ENCODE results near the gene RIT2. TPM values are rescaled to one million over a fixed set of nuclear protein-coding genes. Genes with fewer than 3 reads are reported as not detected.

RIT2 gene
- total and polyA plus RNA-seq, 9 donors, result not detected

DNA sequence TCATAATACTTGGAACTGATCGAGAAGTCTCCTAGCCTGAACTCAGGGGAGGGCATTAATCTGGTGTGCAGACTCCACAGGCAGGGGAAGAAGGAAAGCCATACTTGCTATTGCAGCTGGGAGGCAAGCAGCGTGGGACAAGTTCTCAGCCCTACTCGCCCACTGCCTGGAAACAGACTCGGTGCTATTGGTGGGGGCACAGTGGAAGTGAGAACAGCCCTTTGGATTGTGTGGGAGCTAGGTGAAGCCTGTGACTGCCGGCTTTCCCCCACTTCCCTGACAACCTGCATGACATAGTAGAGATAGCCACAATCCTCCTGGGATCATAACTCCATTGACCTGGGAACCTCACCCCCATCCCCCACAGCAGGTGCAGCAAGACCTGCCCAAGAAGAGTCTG, 301.3 kb downstream of the RIT2 start:
- no peaks in the 10 kb centered on the region for H3K36me3 ChIP-seq
- TF ChIP-seq EP300 (IDR thresholded peaks at IDR 0.05) (no peak), POLR2A (IDR thresholded peaks at IDR 0.05) (no peak)
- TF ChIP-seq, protein P1, sequence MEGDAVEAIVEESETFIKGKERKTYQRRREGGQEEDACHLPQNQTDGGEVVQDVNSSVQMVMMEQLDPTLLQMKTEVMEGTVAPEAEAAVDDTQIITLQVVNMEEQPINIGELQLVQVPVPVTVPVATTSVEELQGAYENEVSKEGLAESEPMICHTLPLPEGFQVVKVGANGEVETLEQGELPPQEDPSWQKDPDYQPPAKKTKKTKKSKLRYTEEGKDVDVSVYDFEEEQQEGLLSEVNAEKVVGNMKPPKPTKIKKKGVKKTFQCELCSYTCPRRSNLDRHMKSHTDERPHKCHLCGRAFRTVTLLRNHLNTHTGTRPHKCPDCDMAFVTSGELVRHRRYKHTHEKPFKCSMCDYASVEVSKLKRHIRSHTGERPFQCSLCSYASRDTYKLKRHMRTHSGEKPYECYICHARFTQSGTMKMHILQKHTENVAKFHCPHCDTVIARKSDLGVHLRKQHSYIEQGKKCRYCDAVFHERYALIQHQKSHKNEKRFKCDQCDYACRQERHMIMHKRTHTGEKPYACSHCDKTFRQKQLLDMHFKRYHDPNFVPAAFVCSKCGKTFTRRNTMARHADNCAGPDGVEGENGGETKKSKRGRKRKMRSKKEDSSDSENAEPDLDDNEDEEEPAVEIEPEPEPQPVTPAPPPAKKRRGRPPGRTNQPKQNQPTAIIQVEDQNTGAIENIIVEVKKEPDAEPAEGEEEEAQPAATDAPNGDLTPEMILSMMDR (IDR thresholded peaks at IDR 0.05), result no peak
- H3K27ac ChIP-seq, result no peak overlapping the region
- H3K9me3 ChIP-seq, result no peaks in the 10 kb centered on the region
- no peak overlapping the region for H3K4me3 ChIP-seq
- intact Hi-C loops (cut with DNase I), result no loop called here
- no peaks in the 10 kb centered on the region for H3K4me1 ChIP-seq (ENCODE audit: insufficient read depth)
- H3K27me3 ChIP-seq, result no peaks in the 10 kb centered on the region
- no peak for DNase-seq
- 91 to 93% (median 92%) methylated on average over 5 of the region's 5 CpGs for WGBS, 3 donors

DNA sequence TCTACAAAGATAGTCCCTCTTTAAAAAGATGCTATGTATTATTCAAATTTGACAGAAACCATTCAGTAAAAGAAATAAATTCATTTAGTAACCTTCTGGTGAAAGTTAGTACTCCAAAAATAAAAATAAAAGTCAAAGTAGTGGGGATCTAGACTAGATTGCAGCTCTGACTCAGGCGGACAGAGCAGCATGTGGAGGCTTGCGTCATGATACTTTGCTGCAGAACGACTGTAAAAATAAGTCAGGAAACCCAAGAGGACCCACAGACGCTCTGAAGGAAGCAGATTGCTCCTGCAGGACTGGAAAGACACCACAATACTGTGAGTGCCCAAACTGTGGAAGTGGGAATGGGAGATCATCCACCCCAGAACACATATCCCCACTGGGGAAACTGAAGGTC, 301.9 kb downstream of the RIT2 start:
- intact Hi-C loops (cut with DNase I), result no loop called here
- H3K36me3 ChIP-seq, result no peaks in the 10 kb centered on the region
- TF ChIP-seq, protein P1 (IDR thresholded peaks at IDR 0.05), result no peak
- no peak for TF ChIP-seq POLR2A (IDR thresholded peaks at IDR 0.05)
- TF ChIP-seq EP300 (IDR thresholded peaks at IDR 0.05), result no peak

DNA sequence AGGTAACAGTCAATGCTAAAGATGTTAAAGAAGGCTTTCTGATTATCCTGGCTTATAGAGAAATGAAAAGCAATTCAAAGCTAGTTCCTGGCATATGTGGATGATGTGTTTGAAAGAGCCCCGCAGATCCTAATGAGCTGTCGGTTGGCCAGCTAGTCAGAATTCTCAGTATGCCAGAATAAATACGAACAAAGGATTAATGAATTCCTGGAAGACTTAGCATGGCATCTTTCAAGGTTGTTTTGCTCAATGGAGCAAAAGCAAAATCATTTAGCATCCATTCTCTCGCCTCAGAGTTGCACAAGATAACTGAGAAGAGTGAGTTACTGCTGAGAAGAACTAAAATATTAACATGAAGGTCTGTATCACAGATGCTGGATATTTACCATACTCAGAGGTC, 307.6 kb downstream of the RIT2 start:
- Histone ChIP-seq H3K9me3 (no peaks in the 10 kb centered on the region), H3K27me3 (no peaks in the 10 kb centered on the region), H3K4me3 (no peak overlapping the region), H3K27ac (no peak overlapping the region), H3K36me3 (no peaks in the 10 kb centered on the region), H3K4me1 (ENCODE audit: insufficient read depth) (no peaks in the 10 kb centered on the region)
- DNase-seq, result no peak
- 49 to 72% (median 50%) methylated on average over 4 of the region's 4 CpGs for WGBS, 3 donors
- intact Hi-C loops (cut with DNase I), result no loop called here
- TF ChIP-seq EP300 (IDR thresholded peaks at IDR 0.05), result no peak
- TF ChIP-seq, protein P1 (IDR thresholded peaks at IDR 0.05), result no peak
- no peak for TF ChIP-seq POLR2A (IDR thresholded peaks at IDR 0.05)

More for the DNA sequence above, 301.9 kb downstream of the RIT2 start:
- H3K27me3 ChIP-seq, result no peaks in the 10 kb centered on the region
- H3K4me3 ChIP-seq, result no peak overlapping the region
- H3K9me3 ChIP-seq, result no peaks in the 10 kb centered on the region
- 81 to 89% (median 84%) methylated on average over 4 of the region's 4 CpGs for WGBS, 3 donors
- H3K27ac ChIP-seq, result no peak overlapping the region
- DNase-seq, result no peak
- no peaks in the 10 kb centered on the region for H3K4me1 ChIP-seq (ENCODE audit: insufficient read depth)

DNA sequence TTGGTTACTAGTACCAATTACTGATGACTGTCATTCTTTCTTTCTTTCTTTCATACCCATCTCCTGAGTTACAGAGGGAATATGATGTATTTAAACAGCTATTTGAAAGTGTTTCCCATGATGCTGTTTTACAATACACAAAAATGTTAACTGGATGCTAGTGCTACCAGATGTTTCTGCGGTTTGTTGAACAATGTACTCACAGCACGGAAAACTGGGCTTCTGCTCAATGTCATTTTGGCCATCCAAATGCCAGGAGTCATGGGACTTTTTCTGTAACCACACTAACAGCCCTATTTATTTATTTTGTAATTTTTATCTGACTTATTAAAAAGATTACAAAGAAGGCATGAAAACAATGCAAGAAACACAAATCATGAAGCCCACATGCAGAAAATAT, 313.8 kb downstream of the RIT2 start:
- Histone ChIP-seq H3K36me3 (no peaks in the 10 kb centered on the region), H3K4me1 (ENCODE audit: insufficient read depth) (no peaks in the 10 kb centered on the region), H3K27me3 (no peaks in the 10 kb centered on the region), H3K9me3 (no peaks in the 10 kb centered on the region), H3K27ac (no peak overlapping the region), H3K4me3 (no peak overlapping the region)
- WGBS, 3 donors, result 48 to 69% (median 51%) methylated on average over 2 of the region's 2 CpGs
- no peak for DNase-seq
- TF ChIP-seq POLR2A (IDR thresholded peaks at IDR 0.05) (no peak), EP300 (IDR thresholded peaks at IDR 0.05) (no peak)
- TF ChIP-seq, protein P1 (IDR thresholded peaks at IDR 0.05), result no peak
- intact Hi-C loops (cut with DNase I), result no loop called here

All from ovary (tissue), 9 donors.